SK-N-SH (cell line): ENCODE results near the gene SERINC1.
"Not testable (repeated sequence)": the region's sequence is repeated elsewhere in the genome, so short reads cannot be mapped to it uniquely, and the experiment has no call there.

Experiments used
- EP300 ChIP-seq, 2 experiments: IDR thresholded peaks; 2 replicates each; pipeline versions ENCODE4 v1.4.0 to v1.6.1; 2012; ENCODE audit warnings: borderline replicate concordance in 1 of 2, low read depth in 1 of 2, low read length in 1 of 2
- EZH2phosphoT487 ChIP-seq: fragments of 200-600 bp; sonication (generic); IDR thresholded peaks from 2 replicates; pipeline ENCODE4 v1.6.1; 2017; ENCODE audit warnings: low read depth, mixed run types, mild to moderate bottlenecking, antibody characterized with exemption, moderate library complexity, borderline replicate concordance
- YY1 ChIP-seq: IDR thresholded peaks from 2 replicates; pipeline ENCODE4 v1.4.0; 2012; ENCODE audit warnings: low read depth, mild to moderate bottlenecking
- TF ChIP-seq, protein P1 (sequence below): fragments of 200-600 bp; sonication (generic); IDR thresholded peaks from 2 replicates; pipeline ENCODE4 v1.6.1; 2017; ENCODE audit warnings: antibody characterized with exemption, mild to moderate bottlenecking, moderate library complexity

DNA sequence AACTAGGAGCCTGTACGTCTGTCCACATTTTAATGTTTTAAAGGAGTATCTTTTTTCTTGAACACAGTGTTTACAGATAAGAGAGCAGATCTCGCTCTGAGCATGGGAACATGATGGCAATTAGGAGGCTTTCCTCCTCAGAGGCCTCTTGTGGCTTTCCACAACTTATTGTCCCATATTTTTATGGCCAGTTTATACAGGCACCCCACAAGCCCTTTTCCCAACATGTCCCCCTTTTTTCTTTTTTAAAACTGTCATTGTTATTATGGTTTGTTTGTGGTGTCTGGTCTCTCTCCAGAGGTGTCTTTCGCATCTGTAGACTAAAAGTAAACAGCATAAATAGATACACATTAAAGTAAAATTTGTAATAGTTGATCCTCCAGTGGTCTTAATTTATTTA lies 33.6 kb upstream of the SERINC1 start:
- TF ChIP-seq, protein P1, sequence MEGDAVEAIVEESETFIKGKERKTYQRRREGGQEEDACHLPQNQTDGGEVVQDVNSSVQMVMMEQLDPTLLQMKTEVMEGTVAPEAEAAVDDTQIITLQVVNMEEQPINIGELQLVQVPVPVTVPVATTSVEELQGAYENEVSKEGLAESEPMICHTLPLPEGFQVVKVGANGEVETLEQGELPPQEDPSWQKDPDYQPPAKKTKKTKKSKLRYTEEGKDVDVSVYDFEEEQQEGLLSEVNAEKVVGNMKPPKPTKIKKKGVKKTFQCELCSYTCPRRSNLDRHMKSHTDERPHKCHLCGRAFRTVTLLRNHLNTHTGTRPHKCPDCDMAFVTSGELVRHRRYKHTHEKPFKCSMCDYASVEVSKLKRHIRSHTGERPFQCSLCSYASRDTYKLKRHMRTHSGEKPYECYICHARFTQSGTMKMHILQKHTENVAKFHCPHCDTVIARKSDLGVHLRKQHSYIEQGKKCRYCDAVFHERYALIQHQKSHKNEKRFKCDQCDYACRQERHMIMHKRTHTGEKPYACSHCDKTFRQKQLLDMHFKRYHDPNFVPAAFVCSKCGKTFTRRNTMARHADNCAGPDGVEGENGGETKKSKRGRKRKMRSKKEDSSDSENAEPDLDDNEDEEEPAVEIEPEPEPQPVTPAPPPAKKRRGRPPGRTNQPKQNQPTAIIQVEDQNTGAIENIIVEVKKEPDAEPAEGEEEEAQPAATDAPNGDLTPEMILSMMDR: not testable (repeated sequence)
- not testable (repeated sequence) for TF ChIP-seq YY1; EZH2phosphoT487; EP300 (IDR thresholded peaks at IDR 0.05; ENCODE audit: borderline replicate concordance in 1 of 2, low read depth in 1 of 2, low read length in 1 of 2)
